ENCODE results near the gene IQSEC1.

The IQSEC1 gene

DNA sequence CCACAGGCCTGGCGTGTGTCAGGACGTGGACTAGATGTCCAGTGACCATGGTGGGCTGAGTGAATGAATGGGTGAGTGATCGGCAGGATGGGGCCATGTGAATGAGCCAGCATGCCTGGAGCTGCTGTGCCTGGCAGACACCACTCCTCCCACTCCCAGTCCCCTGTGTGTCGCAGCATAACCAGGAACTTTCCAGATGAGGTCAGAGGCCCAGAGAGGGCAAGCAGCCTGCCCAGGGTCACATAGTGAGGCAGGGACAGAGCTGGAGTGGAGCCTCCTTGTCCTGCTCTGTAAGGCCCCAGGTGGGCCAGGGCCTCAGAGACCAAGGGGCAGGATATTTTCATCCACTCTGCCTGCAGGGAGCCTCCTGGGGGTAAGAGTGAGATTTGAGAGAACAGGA is 6.4 kb downstream of the IQSEC1 start:
- DNase-seq: no peak

DNA sequence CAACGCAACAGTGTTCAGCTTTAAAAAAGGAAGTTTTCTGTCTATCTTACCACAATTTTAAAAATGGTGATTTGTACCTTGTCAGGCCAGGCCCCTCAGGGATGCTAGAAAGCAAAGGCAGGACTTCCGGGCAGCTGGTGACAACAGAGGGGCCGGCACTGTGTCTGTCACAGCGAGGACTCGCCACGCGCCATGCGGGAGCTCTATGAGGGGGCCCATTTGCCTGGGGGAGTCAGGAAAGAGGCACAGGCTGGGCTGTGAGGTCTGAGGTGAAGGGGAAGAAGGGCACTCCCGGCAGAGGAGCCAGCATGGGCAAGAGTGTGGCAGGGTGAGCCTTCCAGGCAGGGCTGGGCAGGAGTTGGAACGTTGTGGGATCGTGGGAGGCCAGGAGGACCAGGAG is 7.0 kb downstream of the IQSEC1 start:
- no peak for DNase-seq

DNA sequence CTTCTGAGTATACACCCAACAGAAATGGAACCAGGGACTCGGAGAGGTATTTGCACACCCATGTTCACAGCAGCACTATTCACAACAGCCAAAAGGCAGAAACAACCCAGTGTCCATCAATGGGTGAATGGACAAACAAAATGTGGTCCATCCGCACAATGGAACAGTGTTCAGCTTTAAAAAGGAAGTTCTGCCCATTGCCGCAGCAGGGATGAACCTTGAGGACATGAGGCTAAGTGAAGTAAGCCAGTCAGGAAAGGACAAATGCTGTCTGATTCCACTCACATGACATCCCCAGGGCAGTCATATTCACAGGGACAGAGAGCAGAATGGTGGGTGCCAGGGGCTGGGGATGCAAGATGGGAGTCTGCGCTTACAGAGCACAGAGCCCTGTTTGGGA is 7.5 kb downstream of the IQSEC1 start:
- no peak for DNase-seq

DNA sequence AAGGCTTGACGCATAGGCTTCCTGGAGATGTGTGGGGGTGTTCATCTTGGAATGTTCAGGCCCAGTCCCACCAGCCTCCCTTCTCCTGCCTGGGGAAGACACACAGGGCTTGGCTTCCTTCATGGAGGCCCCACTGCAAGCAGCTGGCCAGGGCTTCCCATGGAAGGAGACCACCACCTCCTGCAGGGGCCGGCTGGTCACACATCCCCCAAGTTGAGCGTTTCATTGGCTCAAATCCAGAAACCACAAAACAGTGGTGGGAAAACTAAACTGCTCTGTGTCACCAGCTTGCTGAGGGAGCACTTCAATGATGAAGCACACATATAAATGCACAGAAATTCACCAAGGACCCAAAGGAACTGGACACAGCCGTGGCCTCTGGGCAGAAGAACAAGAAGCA is 8.3 kb downstream of the IQSEC1 start:
- DNase-seq: no peak

DNA sequence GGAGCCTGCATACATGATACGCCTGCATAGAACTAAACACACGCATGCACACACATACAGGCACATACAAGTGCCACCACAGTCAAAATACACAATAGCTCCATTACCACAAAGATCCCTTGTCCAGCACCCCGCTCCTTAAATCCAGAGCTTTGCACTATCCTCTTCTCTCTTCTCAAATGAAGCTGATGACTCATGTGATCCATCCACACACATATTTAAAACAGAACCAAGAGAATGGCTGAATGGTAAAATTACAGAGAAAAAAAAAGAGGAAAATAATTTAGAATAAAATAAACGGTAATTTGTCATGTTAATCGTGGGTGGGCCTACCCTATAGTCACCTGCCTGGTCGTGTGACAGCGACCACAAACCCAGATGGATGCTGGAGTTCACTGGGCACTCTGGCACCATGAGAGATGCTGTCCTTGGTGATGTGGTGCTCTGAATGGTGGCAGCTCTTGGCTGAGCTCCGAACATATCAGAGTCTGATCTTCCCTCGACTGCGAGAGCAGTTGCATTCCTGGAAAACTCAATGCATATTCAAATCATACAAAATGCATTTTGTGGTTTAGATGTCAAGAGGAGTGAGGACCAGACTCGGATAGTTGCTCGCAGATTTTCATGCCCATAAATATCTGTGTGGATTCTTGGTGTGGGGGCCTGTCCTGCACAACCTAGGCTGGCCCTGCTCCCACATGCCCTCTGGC is 8.9 kb downstream of the IQSEC1 start:
- DNase-seq: no peak

DNA sequence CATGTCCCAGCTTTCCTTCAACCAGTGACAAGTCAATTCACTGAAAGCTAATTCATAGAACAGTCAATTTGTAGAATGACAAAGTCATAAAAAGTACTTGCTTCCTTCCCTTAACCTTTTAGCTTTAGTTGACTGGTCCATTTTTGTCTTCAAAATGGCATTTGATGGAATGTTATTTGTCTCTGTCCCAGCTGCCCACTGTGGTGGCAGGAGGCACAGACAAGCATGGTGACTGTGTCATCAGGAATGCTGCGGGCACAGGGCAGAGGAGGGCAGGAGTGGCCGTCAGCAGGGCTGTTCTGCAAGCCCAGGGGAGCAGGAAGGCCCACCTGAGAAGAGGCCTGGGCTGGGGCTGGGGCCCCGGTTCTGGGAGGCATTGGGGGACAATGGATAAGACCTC is 10.0 kb downstream of the IQSEC1 start:
- DNase-seq: no peak

DNA sequence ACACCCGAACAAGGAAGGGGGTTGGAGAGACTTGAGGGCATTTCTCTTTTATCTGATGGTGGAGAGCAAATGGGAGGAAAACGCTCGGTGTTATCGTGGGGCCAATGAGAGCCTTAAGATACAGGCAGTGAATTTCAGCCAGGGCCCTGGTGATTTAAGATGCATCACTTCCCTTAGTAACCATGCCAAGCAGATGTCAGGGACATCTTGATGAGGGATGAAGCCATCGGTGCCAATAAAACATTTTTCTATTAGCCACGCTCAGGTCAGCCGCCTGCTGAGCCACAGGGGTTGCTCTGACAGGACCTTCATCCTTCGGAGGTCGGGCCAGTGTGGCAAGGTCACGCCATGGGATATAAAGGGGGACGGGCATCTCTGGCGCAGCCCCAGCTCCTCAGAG is 10.6 kb downstream of the IQSEC1 start:
- no peak for DNase-seq

DNA sequence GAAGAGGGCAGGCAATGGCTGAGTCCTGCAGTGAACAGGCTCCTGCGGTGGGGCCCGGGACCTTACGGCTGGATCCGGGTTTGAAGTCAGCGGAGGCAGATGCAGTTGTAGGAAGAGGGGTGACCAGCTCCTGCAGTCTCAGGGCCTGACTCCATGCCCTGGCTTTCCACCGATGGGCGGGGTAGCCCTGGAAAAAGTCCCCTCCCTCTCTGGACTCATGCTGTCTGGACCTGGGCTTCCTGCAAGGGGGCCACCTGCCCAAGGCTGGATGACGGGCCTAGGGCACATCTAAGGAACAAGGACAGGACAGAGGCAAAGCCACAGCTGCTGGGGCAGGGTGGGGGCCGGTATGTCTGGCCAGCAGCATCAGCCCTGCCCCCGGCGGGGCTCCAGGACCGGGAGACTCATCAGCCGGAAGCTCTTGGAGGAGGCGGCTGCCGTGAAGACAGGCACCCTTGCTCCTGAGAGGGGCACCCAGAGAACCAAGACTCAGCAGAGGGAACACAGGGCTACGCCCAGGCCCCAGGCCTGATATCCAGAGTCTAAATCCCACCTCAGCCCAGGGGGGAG is 12.8 kb downstream of the IQSEC1 start:
- DNase-seq: no peak

DNA sequence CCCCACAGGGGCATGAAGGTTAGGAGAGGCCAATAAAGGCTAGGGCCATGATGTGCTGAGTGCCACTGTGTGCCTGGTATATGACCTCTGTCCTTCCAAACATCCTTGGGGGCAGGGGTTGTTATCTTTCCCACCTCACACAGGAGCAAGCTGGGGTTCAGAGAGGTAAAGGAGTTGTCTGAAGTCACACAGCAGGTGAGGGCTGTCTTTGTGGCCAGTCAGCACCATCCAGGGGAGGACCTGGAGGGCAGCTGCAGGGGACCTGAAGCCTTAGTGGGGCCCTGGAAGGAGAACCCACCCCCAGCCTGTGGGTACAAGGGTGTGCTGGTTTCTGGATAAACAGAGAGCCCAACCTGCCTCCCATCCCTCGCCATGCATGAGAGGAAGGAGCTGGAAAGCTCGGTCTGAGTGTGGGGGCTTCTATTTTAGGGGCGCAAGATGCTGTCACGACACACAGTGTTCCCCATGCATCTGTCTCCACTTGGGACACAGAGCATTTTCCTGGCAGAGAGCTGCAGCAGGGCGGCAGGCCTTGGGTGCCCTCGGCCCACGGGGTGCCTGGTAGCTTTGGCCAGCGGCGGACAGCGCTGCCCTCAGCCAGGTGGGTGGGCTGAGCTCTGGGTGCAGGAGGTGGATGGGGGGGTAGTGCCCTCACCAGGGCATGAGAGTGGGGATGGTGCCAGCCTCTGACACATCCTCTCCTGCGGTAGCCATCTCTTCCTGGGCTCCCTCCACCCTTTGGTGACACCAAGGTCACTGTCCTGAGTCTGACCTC is 14.7 kb downstream of the IQSEC1 start:
- no peak for DNase-seq

DNA sequence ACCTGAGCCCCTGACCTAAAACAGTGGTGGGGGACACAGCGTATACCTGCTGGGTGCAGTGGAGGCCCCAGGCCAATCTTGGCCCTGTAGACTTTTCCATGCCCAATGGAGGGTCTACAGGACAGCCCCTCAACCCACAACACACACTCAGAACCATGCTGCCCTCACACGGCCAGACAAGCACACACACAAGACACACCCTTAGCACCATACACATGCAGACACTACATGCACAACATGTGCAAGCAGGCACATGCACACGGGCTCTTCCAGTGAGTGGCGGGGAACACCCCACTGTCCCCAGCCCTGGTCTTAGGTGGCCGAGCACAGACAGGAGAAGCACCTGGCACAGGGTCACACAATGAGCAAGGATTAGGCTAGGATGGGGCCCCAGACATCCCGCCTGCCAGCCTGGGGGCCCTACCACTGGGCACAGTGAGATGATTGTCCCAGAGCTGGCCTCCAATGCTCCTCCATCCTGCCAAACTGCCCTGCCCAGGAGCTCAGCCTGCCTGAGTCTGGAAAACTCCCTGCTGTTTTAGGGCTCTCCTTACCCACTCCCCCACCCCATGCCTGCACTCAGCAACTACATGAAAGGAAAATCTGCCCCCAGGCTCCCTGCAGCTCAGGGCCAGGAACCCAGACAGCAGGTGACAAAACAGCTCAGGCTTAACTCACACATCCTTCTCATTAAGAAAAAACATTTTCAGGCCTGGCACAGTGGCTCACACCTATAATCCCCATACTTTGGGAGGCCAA is 15.8 kb downstream of the IQSEC1 start:
- no peak for DNase-seq

DNA sequence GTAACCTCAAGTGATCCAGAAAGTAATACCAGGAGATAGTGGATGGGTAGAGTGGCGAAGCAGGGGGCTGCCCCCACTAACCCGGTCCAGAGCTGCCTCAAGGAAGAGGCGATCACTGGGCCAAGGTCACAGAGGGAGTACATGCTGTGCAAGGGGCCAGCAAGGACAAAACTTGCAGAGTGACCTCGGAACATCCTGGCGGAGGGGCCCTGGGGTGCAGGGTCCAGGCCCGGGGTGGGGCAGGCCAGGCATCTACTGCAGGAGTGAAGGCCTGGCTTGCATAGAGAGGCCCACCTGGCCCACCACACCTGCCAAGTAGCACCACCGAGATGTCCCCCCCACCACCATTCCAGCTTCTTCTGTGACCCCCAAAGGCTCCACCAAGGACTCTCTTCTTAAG is 17.6 kb downstream of the IQSEC1 start:
- no peak for DNase-seq

DNA sequence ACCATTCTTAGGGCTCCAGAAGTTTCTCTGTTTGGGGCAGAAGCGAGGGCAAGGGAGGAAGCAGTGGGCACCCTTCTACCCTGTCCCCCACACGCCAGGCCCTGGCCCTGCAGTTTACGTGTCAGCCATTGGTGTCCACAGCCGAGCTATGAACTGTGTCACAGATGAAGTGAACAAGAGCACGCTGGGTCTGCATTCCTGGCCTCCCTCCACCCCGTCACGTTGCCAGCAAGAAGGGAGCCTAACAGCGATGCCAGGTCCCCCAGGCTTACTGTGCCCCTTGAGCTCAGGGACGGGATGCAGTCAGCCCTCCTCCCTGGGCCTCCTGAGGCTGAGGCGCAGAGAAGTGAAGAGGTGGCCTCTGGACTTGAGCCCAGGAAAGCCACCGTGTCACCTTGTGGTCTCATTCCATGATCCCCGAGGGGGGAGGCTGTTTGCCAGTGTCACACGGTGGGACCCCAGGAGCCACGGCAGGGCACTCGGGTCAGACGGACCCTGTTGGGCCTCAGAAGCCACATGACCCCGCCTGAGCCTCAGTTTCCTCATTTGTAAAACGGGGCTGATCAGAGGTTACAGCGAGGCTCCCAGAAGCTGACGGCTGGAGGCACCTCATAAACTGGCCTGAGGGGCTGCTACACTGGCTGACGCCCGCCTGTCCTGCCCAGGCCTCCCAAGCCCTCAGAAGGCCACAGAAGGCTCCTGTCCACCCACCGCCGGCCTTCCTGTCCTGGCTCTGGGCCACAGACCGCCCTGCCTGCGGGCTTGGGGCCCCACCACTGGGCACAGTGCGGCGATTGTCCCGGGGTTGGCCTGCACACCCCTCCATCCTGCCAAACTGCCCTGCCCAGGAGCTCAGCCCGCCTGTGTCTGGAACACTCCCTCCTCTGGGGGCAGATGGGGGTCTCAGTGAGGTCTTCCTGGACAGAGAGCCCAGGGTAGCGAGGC is 18.6 kb downstream of the IQSEC1 start:
- no peak for DNase-seq

DNA sequence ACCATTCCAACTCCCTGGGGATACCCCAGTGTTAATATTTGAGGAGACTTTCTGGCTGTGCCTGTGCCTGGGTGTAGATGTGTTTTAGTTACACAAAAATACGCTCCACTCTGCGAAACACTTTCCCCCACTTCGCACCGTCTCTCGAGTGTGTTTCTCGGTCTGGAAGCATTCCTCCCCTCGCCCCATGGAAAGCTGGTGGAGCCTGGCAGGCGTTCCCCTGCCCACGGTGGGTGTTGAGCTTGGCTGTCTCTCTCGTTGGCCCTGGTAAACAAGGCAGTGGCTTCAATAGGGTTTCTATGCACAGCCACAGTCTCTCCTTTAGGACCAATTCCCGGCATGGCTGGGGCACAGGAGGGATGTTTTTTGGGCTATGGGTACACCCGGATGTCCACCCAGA is 19.3 kb downstream of the IQSEC1 start:
- no peak for DNase-seq

DNA sequence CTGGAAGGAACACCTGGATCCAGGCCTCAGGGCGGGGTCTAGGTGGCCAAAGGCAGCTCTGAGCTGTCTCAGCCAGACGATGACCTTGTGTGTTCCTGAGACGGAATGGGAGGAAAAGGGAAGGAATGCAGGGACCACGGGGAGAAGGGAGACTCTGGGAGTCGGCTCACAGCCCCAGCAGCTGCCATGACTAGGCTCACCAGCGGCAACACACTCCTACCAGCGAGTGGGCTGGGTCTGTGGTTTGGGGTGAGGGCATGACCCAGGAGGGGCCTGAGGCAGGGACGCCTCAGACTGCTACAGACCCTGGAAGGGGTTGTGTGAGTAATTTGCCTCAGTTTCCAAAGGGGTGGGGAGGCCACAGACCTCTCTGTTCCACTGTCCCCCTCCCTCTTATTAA is 19.8 kb downstream of the IQSEC1 start:
- no peak for DNase-seq

DNA sequence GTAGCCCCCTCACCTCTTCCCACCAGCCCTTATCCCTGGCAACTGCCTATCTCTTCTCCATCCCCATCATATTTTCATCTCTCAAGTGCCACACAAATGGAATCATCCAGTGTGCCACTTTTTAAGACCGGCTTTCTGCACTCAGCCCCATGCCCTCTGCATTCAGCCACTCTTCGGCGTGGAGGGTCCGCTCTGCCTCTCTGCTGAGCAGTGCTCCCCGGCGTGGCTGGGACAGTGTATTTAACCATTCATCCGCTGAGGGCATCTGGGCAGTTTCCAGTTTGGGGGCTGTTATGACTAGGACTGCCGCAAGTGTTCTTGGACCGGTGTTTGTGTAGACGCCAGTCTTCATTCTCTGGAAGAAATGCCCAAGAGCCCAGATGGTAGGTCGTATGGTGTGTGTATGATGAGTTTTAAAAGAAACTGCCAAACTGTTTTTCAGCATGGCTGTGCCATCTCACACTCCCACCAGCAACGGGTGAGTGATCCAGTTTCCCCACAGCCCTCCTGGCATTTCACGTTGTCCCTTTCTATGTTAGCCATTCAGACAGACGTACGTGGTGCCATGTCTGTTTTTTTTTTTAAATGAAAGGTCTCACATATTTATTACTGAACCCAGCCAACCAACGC is 20.9 kb downstream of the IQSEC1 start:
- no peak for DNase-seq

DNA sequence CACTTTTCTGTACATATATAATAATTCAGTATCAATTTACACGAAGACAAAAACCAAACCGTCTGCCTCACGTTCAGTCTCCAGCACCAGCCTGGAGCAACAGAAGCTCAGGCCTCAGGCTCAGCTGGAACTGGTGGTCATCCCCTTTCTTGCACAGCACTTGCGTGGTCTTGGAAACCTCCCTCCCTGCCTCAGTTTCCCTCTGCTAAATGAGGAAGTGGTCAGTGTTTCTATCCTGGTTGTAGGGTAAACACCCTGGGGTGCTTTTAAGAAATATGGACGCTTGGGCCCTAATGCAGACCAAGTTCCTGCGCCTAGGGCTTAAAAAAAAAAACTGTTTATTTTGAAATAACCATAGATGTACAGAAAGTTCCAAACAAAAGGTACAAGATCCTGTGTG is 21.6 kb downstream of the IQSEC1 start:
- no peak for DNase-seq

DNA sequence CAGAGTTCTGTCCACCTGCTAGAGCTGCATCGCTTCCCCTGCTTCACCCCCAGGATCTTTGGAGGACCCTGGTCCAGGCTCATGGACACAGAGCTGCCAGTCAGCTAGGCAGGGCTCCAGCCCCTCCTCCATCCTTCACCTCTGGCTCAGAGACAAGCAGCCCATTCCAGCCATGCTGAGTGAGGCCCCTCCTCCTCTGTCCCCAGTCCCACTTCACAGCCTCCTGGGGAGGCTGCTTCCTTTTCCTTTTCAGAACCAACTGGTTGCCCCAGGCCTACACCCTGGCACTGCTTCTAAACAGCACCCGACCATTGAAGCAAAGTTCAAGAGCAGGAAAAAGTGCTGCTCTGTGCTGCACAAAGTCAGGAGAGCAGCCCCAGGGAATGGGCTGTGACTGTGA is 22.2 kb downstream of the IQSEC1 start:
- DNase-seq: no peak

DNA sequence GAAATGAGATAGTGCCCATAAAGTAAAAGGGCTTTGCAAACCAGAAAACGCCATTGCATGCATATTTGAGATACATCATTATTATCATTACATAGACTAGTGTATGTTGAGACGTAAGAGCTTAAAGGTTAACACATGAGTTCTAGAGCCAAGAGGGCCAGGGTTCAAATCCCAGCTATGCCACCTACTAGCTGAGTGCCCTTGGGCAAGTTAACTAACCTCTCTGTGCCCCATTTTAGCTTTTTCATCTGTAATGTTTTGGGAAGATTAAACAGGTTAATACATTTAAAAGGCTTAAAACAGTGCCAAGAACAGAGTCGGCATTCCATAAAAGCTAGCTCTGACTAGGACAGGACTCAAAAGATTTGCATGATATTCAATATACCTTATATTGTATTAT is 22.8 kb downstream of the IQSEC1 start:
- DNase-seq: no peak

DNA sequence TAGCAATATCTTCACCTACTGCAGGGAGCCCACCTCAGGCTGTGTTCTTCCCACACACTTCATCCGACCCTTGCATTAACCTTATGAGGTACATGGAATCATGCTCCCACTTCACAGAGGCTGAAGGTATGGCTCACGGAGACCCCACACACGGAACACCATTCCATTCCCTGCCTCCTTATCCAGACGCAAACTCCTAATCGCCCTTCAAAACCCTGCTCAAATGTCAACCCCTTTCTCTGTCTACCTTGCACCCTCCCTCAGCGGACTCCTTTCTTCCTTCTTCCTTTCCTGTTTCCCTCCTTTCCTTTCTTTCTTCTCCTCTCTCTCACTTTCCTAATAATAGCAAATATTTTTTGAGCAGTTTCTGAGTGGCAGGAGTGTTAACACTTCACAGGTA is 23.8 kb downstream of the IQSEC1 start:
- no peak for DNase-seq

DNA sequence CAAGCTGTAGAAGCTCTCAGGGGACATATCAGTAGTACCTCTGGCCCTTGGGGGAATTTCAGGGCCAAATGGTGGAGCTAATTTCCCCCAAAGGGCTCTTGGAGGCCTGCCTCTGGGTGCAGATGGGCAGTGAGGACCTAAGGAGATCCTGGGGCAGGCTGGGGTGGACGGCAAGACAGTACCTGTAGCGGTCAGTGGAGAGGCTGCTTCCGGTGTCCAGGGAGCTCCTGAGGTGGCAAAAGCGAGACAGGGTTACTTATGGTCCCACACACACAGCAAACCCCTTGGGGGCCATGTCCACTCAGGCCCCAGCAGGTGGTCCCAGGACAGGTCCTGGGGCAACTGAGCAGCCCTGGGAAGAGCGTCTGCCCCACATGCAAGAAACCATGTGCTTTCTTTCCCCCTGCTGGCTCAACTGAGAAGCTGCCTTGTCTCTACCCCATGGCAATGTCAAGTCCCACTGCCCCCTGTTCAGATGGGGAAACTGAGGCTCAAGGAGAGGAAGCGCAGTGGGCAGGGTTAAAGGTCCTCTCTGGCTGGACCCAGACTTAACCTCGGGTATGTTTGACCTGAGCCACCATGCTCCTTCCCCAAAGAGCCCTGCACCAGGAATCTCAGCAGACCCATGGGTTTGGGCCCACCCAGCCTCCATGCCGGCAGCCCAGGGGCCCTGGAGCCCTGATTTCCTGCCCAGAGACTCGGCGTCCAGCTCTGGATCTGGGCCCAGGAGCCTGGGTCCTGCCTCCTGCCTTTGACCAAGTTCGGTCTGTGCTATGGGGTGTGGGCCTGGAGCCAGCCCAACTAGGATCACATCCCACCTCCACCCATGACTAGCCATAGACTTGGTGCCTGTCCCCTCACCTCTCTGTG is 25.7 kb downstream of the IQSEC1 start:
- no peak for DNase-seq
